ENCODE measurements around the gene ELP4. TPM values are rescaled to one million over a fixed set of nuclear protein-coding genes. Genes with fewer than 3 reads are reported as not detected.
A peak's percentile ranks its signal among the peaks of the same experiment; 100 is the strongest.
"Not testable (repeated sequence)": the region's sequence is repeated elsewhere in the genome, so short reads cannot be mapped to it uniquely, and the experiment has no call there.

Gene ELP4, protein sequence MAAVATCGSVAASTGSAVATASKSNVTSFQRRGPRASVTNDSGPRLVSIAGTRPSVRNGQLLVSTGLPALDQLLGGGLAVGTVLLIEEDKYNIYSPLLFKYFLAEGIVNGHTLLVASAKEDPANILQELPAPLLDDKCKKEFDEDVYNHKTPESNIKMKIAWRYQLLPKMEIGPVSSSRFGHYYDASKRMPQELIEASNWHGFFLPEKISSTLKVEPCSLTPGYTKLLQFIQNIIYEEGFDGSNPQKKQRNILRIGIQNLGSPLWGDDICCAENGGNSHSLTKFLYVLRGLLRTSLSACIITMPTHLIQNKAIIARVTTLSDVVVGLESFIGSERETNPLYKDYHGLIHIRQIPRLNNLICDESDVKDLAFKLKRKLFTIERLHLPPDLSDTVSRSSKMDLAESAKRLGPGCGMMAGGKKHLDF
- 16.0 TPM for total RNA-seq
- long read RNA-seq, full-length matches to known transcripts = 1 of 1 reads
- long read RNA-seq, partial matches to known transcripts = 0 of 1 reads
- long read RNA-seq, other reads (novel, unspliced or antisense) = 0 of 1 reads

DNA sequence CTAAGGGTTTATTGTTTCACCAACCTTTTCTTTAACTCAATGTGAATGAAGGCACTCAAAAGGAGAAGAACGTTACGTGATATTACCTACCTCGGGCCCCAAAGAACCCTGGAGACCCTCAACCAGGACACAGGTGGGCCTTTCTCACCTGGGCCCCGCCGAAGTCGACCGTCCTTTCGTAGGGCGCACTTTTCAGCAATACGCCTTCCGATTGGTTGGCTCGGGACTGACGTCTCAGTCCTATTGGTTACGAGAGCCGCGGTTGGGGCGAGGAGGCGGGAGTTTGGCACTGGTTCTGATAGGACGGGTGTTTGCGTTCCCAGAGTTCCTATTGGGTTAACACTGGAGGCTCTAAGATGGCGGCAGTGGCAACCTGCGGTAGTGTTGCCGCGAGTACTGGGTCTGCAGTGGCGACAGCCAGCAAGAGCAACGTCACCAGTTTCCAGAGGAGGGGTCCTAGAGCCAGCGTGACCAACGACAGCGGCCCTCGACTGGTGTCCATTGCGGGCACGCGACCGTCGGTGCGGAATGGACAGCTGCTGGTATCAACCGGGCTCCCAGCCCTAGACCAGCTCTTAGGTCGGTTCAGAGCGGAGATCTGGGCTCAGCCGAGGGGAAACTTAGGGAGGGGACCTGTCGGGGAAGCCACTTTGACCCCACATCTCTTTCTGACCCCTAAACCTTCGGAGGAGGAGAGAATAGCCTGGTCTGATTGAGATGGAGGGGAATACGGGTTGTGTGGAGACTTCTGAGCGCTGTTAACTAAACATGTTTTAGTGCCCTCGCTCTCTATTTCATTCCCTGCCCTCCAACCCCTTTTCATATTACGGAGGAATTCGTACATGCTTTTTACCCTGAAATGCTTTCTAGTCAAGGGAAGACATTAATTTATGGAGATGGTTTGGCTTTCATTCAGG, at the start of gene ELP4, which contains the start of gene IMMP1L:
ELP4 (plus strand) TSS at position 339 of the 917 bp plus-strand sequence; CDS start at position 357, 18 bp downstream.
IMMP1L (minus strand) TSS at position 194 of the 917 bp plus-strand sequence. CDS start 46,346 bp downstream, outside the sequence.
- DNase-seq (ENCODE audit: missing footprints) (peak; percentile 96), ATAC-seq (peak; percentile 100)
- intact Hi-C loops (cut with DNase I) = no loop called here

DNA sequence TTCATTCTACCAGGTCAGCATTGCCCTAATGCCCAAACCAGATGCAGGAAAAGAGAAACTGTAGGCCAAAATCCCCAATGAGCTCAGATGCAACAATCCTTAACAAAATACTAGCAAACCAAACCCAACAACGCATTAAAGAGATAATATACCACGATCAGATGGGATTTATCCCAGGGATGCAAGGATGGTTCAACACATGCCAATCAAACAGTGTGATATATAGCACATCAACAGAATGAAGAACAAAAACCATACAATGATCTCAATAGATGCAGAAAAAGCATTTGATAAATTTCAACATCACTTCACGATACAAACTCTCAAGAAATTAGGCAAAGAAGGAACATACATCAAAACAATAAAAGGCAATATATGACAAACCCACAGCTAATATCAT, 45.1 kb upstream of the ELP4 start:
- ATAC-seq (no peak), DNase-seq (ENCODE audit: missing footprints) (no peak)
- intact Hi-C loops (cut with DNase I) = no loop called here

DNA sequence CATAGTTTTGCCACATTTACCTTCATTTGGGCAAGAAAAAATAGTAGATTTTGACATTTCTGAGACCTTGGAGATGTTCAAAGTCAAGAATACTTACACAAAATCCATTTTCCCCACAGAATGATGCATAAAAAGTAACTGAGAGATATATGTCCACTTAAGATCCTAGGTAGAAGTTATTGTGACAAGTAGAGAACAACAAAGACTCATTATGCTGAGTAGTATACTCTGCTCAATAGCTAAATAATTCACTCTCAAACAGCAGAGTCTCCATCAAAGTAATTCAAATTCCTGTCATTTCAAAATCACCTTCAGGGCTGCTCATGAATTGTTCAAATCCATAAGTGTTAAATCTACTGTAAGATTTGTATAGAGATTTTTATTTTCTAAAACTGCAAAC, 35.5 kb upstream of the ELP4 start:
- intact Hi-C loops (cut with DNase I) = no loop called here
- ATAC-seq (no peak), DNase-seq (ENCODE audit: missing footprints) (no peak)

DNA sequence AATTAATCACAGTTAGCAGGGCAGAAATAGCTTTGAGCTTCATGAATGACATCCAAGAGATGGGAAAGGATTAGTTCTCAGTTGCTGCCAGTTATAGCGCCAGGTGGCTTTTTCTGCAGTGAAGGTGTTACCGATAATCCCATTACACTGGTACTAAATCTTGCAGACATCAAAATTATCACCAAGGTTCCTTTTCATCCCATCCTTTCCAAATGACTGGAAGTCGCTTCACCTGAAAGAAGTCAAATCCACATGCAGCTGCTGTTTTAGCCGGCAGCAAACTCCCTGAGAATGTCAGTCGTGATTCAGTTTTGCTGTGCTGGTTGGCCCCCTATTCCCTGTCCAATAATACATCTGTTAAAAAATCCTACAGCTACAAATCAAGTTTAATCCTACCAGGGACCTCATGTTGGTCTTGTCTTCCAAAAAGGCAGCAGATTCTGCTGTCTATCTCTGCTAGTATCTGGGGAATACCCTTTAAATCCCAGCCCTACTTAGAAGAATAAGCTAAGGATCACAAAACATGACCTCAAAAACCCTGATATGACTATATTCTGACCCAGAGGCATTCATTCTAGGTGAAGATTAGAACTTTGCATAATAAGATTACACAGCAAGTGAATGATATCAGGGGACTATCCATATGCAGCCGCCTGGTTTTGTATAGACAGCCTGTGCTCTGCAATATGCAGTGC, 31.9 kb upstream of the ELP4 start:
- ATAC-seq = no peak
- intact Hi-C loops (cut with DNase I) = no loop called here
- DNase-seq (ENCODE audit: missing footprints) = no peak

DNA sequence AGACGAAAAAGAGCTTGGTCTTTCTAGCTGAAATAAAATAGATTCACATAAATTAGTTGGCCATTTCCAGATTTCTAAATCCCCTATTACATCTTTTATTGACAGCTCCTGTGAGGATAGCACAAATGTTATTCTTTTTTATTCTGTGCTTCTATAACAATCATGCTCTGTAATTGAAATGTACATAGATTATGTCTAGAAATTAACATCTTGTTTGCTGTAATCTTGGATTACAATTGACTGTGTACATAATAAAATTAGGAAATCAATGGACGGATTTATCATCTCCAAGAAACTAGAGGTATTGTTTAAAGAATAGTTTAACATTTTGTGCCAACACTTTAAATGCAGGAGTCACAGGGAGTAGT, 31.4 kb upstream of the ELP4 start:
- ATAC-seq (no peak), DNase-seq (ENCODE audit: missing footprints) (no peak)
- intact Hi-C loops (cut with DNase I) = no loop called here

DNA sequence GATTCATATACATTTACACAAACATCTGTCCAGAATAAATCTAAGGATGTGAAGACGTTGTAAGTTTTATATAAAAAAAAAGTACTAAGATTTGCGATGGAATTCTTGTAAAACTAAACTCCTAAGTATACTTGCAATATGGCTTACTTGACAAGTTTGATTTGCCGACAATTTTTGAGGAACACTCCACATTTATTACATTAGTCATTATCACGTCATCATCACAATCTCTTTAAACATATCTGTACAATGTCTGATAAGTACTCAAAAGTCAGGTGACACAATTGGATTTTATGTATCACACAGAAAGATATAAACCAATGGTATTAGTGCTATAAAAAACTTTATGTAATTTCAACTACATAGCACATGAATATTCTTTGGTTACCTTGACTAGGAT, 30.5 kb upstream of the ELP4 start:
- ATAC-seq = no peak

DNA sequence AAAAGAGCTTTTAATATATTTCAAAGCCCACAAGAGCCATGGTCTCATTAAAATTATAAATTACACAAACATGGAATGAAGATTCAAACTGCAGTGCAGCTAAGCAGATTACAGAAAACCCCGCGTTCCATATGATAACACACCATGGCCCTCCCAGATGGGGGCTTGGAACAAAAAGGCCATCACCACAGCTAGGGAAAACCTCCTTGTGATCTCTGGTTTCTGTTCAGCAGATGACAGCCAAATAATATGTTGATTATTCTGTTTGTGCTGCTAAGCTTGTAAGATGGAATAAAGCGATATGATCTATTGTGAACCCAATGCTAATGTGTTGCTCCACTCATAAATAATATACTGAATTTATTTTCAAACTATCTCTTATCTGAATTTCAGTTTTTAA, 28.6 kb upstream of the ELP4 start:
- no peak for DNase-seq (ENCODE audit: missing footprints)
- intact Hi-C loops (cut with DNase I) = loop anchor here (10.0 kb wide), 1 partner anchor 394 kb away; no protein-coding TSS in a partner anchor
- no peak for ATAC-seq

More for the DNA sequence above, 30.5 kb upstream of the ELP4 start:
- no peak for DNase-seq (ENCODE audit: missing footprints)
- intact Hi-C loops (cut with DNase I) = no loop called here

DNA sequence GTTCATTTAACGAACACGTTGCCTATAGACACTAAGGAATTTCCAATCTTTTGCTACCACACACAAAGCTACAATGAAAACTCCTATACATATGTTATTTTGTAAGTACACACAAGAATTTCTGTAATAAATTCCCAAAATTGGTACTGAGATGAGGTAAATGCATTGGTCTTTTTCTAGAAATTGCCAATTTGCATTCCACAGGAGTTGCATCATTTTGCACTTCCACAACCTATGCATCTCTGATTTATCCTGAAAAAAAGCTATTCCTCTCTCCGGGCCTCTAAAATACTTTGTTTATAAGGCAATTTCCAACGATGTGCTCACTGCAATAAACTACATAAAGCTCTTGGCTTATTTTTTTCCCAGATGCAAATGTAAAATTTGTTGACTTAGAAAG, 25.1 kb upstream of the ELP4 start:
- intact Hi-C loops (cut with DNase I) = loop anchor here (10.0 kb wide), 1 partner anchor 390 kb away; no protein-coding TSS in a partner anchor
- ATAC-seq = no peak
- no peak for DNase-seq (ENCODE audit: missing footprints)

DNA sequence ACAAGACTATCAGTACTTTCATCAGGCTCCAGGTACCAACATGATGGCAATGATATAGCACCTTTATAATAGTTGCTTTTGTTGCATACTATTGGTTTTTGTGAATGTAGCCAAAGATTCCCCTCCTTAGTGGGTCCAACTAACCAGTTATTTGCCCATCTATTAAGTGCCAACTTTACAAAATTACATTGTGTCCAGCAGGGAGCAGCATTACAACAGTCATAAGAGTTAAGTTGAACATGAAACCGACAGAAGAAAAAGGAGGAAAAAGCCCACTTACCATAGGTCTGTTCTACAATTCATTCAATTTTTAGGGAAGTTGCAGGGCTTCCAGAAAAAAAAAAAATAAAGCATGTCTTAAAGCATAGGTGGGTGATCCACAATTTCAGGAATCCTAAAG, 21.7 kb upstream of the ELP4 start:
- intact Hi-C loops (cut with DNase I) = loop anchor here (10.0 kb wide), 1 partner anchor 387 kb away; no protein-coding TSS in a partner anchor
- ATAC-seq = no peak
- no peak for DNase-seq (ENCODE audit: missing footprints)

DNA sequence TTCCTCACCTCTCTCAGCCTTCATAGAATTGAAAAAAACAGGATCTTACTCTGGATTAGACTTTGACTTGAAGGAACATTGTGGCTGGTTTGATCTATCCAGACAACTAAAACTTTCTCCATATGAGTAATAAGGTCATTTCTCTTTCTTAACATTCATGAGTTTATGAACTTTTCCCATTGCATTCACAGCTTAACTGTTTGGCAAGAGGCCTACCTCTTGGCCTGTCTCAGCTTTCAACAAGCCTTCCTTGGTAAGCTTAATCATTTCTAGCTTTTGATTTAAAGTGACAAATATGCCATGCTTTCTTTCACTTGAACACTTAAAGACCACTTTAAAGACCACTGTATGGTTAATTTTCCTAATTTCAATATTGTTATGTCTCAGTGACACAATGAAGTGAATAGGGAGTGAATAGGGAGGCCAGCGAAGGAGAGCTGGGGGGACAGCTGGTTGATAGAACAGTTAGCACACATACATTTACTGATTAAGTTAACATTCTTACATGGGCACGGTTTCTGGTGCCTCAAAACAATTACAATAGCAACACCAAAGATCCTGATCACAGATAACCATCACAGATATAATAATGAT, 17.1 kb upstream of the ELP4 start:
- no peak for ATAC-seq
- intact Hi-C loops (cut with DNase I) = no loop called here
- DNase-seq (ENCODE audit: missing footprints) = no peak

DNA sequence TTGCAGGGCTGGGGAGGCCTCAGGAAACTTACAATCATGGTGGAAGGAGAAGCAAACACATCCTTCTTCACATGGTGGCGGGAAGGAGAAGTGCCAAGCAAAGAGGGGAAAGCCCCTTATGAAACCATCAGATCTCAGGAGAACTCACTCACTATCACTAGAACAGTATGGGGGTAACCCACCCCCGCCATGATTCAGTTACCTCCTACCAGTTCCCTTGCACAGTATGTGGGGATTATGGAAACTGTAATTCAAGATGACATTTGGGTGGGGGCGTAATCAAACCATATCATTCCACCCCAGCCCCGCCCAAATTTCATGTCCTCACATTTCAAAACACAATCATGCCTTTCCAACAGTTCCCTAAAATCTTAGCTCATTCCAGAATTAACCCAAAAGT, 16.3 kb upstream of the ELP4 start:
- intact Hi-C loops (cut with DNase I) = no loop called here
- DNase-seq (ENCODE audit: missing footprints) (no peak), ATAC-seq (no peak)

DNA sequence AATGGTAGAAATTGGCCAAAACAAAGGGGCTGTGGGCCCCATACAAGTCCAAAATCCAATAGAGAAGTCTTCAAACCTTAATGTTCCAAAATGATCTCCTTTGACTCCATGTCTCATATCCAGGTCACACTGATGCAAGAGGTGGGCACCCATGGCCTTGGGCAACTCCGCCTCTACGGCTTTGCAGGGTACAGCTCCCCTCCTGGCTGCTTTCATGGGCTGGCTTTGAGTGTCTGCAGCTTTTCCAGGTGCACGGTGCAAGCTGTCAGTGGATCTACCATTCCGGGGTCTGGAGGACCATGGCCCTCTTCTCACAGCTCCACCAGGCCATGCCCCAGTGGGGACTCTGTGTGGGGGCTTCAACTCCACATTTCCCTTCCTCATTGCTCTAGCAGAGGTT, 15.8 kb upstream of the ELP4 start:
- DNase-seq (ENCODE audit: missing footprints); ATAC-seq; intact Hi-C loops (cut with DNase I): not testable (repeated sequence)

DNA sequence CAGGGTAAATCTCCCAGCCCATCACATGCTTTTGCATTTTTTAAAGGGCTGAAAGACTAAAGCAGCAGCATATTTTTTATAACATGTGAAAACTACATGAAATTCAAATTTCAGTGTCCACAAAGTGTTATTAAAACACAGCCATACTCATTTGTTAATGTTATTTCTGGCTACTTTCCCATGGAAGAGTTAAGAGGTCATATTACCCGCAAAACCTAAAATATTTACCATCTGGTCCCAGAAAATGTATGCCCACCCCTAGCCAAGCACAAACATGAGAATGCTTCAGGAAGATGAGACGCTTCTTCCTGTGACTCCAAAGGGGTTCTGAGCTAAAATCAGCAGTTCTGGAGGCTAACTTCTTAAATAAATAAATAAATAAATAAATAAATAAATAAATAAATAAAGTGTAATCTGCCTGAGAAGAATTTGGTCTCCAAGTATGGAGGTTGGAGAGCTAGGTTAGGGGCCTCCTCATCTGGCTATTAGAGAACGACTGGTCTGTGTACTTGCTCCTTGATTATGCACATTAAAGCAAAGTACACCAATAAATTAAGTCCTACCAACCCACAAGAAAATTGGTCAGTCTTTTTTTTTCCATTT, 9.9 kb upstream of the ELP4 start:
- DNase-seq (ENCODE audit: missing footprints) = no peak
- intact Hi-C loops (cut with DNase I) = no loop called here
- ATAC-seq = no peak

DNA sequence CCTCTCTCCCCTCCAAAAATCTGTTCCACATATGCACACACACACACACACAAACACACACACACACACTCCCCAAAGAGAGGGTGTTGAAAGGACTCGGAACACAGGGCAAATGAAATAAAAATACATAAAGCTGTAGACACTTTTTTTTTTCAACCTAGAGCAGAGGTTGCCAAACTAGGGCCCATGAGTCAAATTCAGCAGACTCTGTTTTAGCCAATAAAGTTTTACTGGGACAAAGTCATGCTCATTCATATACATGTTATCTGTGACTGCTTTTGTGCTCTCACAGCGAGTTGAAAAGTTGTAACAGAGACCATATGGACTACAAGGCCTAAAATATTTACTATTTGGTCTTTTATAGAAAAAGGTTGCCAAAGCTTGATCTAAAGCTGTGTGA, 9.0 kb upstream of the ELP4 start:
- intact Hi-C loops (cut with DNase I) = no loop called here
- DNase-seq (ENCODE audit: missing footprints) (no peak), ATAC-seq (no peak)

DNA sequence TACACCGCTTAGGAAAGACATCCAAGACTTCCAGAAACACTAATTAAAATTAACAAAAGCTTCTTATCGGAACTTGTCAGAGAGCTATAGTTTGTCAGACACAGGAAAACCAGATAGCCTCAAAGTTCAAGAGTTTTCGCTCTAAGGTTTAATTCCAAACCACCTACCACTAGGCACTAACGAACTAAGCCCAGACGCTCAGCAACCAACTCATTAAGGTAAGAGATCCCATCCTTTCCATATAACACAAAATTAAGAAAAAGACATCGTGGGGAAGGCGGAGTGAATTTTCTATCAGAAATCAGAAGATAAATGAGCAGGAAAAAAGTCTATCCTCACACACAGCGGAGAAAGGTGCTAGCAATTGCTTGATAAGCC, 527 bp upstream of the ELP4 start:
- DNase-seq (ENCODE audit: missing footprints) = no peak
- intact Hi-C loops (cut with DNase I) = no loop called here
- ATAC-seq = no peak

DNA sequence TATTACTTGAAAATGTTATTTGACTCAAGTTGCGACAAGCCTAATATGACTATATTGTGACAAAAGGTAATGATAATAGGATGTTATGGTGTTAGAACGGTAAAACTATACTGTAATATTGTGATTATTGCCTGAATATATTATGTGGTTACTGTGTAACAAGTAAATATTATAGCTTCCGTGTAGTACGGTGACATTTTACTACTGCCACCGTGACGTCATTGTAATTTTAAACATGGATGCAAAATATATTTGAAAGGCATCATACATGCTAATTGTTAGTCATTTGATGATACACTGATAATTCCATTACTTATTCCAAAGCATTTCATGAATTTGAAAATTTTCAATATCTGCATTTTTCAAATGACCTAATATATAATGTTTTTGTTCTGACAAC, 2.5 kb downstream of the ELP4 start:
- intact Hi-C loops (cut with DNase I) = no loop called here
- DNase-seq (ENCODE audit: missing footprints) (no peak), ATAC-seq (no peak)

DNA sequence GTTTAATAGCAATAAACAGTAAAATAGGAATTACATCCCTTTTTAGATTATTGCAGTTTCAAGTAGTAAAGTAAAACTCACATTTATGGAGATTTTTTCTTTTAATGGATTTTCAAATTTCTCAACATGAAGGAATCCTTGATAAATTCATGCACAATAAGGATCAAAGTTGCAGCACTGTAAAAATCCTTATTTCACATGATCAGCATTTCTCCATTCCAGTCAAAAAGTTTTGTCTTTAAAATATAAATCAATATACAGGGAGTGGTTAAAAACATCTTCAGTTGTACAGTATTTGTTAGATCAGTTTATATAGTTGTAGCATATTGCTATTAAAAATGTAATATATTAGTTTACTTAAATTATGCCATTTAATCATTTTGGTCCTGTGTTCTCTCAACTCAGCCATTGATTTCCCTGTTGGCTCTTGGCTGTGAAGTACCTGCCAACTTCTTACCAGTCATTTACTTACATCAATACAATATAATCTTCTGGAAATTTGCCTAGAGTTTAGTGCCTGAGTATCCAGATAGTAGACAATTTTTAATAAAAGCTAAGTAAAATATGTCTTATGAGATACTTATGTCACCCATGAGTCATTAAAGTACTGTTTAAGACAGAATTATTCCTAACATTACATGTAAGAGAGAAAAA, 12.1 kb downstream of the ELP4 start:
- DNase-seq (ENCODE audit: missing footprints) = no peak
- intact Hi-C loops (cut with DNase I) = no loop called here
- no peak for ATAC-seq

DNA sequence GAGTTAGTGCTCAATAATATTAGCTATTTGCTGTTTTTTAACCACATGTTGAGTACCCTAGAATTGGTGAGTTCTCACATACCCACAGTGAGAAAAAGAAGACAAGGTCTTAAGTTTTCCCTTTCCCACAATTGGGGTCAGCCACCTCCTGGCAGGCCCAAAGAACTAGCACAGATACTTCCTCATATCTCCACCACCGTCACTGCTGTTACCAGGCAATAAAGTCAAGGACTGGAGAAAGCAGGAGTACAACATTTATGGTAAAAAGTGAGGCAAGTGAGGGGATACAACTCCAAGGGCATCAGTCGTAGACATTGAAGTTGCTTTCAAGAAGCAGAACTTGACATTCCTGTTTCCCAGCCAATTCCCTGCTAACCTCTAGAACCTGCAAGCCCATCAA, 19.6 kb downstream of the ELP4 start:
- DNase-seq (ENCODE audit: missing footprints) (no peak), ATAC-seq (no peak)
- intact Hi-C loops (cut with DNase I) = no loop called here

Measured in Right ventricle myocardium inferior (tissue), 1 donor.